Activated CD8-positive, alpha-beta memory T cell treated with anti-CD3 and anti-CD28 coated beads, Interleukin-2, amount 50 U/mL, for 24 hours (primary cell): ENCODE data around the gene C5.

Experiments used
- DNase-seq: peaks from one replicate; pipeline ENCODE4 v3.0.0-alpha.2; 2020; ENCODE audit errors: extremely low read depth

Gene C5

DNA sequence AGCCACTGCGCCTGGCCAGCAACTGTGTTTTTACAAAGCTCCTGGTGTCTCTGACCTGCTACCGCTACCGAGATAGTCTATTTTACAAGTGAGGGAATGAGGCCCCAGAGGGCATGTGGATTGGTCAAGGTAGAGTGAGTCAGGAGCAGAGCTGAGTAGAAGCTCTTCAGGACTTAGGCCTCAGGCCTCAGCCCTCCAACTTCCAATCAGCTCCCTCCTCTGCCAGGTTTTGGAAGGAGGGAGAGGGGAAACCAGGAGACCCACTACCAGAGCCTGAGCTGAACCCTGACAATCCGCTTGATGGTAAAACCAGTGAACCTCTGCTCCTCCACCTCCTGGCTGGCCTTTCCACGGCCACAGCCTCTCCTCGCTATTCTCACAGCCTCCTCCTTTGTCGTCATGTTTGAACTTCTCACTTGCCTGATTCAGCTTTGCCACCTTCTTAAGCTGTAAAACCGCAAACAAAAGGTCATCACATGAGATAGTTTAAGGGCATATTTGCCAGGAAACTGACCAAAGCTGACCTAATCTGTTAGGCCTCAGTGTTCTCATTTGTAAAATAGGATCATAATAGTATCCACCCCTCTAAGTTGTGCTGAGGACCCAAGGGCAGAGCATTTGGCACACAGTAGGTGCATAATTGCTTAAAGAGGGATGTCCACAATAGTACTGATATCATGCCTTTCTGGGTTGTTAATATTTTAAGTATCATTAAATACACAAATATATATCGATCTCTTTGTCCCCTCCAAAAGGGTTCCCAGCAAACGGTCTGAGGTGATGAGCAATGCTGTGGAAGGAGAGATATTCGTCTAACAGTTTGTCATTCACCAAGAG, 125.2 kb downstream of the C5 start:
- no peak for DNase-seq

GRCh38 chr9:120923620-120924328, 126.3 kb downstream of the C5 start:
- DNase-seq, result no peak

DNA sequence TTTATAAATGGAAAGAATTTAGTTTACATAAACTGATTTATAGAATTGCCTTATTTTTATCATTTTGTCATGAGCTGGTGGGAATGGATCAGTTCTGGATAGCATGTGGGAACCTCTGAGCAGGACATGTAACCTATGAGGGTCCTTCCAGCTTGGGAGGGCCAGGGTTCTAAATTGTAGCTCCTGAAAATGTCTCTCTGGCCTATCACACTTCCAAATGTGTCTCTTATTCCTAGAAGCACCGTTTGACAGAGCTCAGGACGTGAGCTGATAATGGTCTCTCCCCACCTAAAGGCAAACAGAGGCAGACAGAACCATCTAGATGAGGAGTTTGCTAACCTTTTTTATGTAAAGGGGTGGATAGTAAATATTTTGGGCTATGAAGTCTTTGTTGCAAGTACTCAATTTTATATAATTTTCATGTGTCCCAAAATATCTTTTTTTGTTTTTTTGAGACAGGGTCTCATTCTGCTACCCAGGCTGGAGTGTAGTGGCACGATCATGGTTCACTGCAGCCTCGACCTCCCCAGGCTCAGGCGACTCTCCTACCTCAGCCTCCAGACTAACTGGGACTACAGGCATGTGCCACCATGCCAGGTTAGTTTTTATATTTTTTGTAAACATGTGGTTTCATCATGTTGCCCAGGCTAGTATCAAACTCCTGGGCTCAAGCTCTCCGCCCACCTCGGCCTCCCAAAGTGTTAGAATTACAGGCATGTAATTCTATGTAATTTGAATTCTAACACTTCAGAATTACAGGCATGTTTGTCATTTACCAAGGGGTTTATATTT, 127.5 kb downstream of the C5 start:
- DNase-seq, result no peak

DNA sequence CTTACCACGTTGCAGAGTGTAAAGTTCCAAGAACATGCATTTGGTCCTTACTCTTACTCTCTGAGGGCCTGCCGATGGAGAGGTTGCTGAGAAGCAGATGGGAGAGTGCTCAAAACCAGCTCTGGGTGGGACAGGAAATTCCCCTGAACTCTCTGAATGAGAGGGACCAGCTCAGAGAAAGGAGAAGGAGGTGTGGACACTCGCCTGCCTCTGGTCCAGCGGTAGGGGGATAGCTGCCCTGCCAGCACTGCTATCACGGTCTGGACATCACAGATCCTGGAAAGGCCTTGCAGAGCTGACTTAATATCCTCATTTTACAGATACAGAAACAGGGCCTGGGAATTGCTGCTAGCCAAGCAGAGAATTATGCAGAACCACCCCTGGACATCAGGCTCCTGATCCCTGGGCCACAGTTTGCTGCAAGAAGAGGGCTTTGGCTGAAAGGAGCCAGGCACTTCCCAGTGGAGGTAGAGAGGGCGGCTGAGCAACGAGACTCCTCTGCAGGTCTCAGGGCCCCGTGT, 128.4 kb downstream of the C5 start:
- no peak for DNase-seq

- DNase-seq, result no peak
Observed at GRCh38 chr9:120920806-120921178, 129.3 kb downstream of the C5 start.

DNA sequence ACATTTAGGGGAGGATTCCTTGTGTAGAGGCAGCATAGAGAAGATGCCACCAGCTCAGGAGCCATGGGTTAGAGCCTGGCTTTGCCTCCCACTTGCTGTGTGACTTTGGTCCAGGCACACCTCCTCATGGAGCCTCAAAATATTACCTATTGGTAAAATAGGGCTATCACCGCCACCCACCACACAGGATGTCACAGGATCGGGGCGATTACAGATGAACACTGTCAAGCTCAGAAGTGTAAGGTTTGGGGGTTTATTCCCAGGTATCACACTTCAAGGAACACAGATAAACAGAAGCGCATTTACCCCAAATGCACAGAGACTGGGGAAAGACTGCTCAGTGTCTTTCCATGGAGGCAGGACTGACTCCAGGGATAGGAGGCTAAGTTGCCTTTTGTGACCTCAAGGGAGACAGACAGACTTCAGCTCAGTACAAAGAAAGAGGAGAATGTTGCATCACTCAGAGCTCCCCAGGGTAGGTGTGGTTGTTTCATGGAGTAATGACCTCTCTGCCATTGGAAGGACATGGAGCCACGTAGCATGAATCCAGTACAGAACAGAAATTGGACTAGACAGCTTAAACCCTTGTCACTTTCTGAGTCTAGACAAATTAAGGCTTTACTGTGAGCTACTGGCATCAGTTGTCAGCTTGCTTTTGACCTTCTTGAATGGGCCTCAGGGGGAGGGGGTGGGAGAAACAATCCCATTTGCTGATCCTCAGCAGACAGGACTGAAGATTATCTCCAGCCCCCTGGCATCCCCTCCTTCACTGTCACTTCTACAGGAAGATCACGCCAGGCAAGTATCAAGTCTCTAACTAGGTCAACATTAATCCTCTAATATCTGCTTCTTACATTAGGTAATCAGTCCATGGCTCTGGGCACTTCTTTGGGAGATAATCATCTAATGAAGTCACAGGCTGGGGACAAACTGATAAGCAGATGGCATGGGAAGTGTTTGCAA, 130.0 kb downstream of the C5 start:
- DNase-seq, result no peak

DNA sequence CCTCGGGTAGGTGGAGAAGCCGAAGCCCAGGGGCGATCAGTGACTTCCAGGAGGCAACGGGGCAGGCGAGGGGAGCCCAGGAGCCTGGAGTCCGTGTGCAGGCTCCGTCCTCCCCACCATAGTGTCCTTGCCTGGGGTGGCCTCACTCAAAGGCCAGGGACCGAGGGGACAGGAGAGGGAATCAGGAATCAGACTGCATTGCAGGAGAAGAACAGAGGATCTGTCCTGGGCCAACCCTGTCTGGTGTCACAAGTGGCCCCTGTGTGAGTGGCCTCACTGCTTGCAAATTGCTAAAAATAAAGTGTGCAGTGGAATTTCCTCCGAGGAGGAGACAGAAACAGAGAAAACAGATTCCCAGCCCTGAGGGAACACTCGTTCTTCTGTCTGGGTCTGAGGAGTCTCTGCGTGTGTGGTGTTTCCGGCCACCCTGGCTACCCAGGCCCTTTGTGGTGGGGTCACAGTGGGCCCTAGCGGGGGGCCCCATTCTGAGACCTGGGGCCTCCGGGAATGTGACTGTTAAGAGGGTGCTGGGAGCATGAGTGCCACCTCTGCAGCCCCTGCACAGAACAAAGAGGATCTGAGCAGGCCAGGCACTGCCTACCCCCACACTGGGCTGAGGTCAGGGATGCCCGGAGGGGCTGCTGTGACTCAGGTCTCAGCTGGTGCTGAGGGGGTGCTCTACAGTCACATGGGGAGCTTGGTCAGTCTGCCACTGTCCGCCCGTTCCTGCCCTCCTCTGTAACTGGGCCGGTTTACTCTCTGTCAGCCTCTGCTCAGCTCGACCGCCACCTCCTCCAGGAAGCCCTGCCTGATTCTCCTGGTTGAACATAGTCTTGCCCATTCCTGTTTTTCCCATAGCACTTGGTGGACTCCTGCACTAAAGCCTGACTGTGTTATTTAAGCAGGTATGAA, 130.9 kb downstream of the C5 start:
- DNase-seq, result no peak

DNA sequence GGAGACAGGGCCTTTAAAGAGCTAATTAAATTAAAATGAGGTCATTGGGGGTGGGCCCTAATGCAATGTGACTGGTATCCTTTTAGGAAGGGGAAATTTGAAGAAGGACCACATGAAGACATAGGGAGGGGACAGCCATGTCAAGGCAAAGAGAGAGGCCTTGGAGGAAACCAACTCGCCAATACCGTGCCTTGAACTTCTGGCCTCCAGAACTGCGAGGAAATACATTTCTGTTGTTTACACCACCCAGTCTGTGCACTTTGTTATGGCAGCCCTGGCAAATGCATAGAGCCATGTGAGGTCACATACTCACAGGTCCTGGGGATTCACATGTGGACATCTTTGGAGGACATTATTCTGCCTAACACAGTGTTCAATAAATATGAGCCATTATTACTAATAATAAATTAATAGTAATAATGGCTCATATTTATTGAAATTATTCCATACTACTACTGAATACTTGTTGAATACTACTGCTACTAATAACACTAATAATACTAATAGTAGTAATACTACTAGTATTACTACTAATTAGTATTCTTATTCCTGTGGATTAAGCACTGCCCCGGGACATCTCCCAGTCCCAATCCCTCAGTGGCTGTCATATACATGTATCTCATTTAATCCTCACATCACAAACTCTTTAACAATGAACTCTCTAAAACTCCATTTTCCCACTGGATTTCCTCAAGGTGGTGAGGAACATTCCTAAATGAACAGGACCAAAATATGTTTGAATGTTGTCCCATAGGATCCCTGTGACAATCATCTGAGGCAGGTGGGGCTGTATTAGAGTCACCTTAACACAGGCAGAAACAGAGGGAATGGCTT, 131.9 kb downstream of the C5 start:
- DNase-seq, result no peak

DNA sequence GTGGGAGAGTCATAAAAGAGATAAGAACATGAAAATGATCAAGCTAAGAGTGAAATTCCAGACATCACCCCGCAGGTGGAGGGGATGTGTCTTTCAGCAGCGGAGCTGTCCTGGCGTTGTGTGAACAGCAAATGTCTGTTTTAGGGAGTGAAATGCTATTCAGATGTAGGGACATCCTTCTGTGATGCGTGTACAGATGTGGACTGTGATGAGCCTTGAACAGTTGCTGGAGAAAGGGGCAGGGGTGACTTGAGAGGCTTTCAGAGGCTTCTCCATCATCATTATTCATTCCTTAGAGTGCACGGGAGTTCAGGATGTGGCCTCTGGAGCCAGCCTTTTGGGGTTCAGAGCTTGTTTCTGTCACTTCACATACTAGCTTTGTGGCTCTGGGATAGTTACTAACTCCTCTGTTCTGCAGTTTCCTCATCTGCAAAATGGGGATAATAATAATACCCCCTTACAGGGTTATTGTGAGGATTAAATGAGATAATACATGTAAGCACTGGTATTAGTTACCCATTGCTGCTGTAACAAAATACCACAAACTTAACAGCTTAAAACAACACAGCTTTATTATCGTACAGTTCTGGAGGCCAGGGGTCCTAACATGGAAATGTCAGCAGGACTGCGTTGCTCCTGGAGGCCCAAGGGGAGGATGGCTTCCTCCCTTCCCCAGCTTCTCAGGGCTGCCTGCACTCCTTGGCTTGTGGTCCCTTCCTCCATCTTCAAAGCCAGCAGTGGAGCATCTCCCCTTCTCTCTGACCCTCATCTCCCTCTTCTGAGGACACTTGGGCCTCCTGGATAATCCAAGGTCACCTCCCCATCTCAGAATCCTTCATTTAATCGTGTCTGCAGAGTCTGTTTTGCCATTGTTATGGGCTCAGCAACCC, 132.8 kb downstream of the C5 start:
- no peak for DNase-seq

GRCh38 chr9:120916588-120916987, 133.5 kb downstream of the C5 start:
- DNase-seq, result no peak

- no peak for DNase-seq
Observed at GRCh38 chr9:120915854-120916470, 134.1 kb downstream of the C5 start.

GRCh38 chr9:120914953-120915352, 135.1 kb downstream of the C5 start:
- DNase-seq, result no peak

- no peak for DNase-seq
Observed at GRCh38 chr9:120914396-120914795, 135.7 kb downstream of the C5 start.

DNA sequence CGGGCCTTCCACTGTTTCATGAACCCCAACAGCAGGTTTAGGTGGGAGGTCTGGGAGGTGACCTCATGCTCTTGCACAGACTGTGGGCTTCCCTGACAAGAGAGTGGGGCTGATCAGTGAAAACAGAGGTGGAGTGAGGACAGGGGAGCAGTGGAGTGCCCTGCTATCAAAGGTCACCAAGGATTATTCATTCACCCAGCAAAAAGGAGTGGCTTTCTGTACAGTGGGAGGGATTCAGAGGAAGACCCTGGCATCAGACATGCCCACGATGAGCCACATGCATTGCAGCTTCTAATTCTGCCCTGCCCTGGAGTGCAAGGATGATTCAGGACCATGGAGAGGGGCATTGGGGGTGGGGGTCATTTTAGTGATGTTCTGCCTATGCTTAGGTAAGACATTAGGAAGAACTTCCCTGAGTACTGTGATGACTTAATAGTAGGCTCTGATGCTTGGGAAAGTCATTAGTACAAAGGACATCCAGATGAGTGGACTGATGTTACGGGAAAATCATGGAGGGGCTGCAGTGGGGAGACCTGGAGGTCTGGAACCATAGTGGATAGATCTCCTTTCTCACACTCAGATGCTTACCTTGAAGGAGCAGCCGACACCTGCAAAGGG, 136.3 kb downstream of the C5 start:
- no peak for DNase-seq

DNA sequence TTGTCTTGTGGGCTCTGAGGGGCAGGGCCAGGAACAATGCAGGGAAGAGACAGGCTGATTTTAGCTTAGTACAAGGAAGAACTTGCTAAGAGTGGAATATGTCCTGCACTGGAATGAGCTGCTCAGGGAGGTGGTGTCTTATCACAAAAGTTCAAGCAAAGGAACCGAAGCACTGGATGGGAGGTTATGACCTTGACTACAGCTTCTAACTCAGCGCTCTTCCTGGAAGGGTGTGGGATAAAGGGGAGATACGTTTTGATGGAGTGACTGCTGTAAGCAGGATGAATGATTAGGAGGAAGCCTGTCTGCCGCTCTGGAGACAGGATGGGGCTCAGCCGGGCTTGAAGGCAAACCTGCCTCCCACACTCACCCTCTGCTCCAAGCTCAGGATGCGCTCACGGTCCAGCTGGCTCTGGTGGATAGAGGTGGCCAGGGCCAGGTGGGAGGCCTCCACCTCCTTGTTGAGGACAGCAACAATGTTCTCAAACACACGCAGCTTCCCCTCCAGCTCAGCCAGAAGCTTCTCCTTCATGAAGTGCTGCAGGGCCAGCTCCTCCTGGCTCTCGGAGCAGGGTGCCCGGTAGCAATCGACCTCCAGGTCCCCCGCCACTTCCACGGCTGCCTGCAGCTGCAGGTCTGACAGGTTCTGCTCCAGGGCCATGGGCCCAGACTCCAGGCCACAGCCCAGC, 137.0 kb downstream of the C5 start:
- no peak for DNase-seq

- no peak for DNase-seq
Observed at GRCh38 chr9:120911295-120911837, 138.7 kb downstream of the C5 start.
